ENCODE measurements around the gene SIN3A.
A peak's percentile ranks its signal among the peaks of the same experiment; 100 is the strongest.

DNA sequence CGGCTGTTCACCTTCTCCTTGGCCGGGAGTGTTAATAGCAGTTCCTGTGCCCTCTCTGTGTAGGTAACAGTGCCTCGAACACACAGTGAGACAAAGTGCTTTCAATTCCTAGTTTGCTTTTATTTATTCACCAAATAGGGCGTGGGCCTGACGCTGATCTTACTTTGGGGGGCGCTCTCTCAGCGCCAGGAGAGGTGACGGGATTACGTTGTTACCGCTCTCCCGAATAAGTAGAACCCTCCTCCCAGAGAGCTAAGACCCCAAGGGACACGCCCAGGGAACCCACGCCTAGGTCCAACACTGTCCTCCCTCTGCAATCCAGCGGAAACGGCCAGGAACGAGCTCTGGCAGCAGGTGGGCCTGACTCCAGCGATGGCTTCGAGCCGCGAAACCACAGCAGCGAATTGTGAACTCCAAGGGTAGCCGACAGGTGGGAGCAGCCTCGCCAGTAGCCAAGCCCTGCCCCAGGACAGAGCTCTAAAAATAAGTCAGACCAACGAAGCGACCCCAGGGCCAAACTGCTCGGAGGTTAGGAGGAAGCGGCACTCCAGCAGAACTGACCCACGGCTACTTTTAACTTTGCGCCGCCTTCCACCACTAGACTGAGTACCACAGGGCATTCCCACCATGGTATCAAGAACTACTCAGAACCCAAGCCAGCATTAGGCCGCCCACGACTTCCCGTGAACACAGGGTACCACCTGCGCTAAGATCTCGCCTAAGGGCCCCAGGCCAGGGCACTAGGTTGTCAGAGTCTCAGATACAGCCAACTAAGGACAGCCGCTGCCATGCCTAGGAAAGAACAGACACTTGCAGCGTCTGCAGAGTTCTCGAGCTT lies 1.6 kb upstream of the SIN3A start:
- TF ChIP-seq, protein P1, sequence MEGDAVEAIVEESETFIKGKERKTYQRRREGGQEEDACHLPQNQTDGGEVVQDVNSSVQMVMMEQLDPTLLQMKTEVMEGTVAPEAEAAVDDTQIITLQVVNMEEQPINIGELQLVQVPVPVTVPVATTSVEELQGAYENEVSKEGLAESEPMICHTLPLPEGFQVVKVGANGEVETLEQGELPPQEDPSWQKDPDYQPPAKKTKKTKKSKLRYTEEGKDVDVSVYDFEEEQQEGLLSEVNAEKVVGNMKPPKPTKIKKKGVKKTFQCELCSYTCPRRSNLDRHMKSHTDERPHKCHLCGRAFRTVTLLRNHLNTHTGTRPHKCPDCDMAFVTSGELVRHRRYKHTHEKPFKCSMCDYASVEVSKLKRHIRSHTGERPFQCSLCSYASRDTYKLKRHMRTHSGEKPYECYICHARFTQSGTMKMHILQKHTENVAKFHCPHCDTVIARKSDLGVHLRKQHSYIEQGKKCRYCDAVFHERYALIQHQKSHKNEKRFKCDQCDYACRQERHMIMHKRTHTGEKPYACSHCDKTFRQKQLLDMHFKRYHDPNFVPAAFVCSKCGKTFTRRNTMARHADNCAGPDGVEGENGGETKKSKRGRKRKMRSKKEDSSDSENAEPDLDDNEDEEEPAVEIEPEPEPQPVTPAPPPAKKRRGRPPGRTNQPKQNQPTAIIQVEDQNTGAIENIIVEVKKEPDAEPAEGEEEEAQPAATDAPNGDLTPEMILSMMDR (conservative IDR thresholded peaks at IDR 0.05; ENCODE audit: low read depth in 2 of 2), result peak; percentile 51 to 71
- TF ChIP-seq EZH2phosphoT487 (IDR thresholded peaks at IDR 0.05; ENCODE audit: unreplicated experiment), result no peak

Data from GM23338 (cell line).